ENCODE measurements around the gene PHACTR4. TPM values are rescaled to one million over a fixed set of nuclear protein-coding genes. Genes with fewer than 3 reads are reported as not detected.

The PHACTR4 gene
- total and polyA plus RNA-seq, 9 of the 15 experiments (the other 6 are each of a cell fraction or from before 2014, with no cell fraction given), result 6.4 to 43.6 (median 14.2) TPM

DNA sequence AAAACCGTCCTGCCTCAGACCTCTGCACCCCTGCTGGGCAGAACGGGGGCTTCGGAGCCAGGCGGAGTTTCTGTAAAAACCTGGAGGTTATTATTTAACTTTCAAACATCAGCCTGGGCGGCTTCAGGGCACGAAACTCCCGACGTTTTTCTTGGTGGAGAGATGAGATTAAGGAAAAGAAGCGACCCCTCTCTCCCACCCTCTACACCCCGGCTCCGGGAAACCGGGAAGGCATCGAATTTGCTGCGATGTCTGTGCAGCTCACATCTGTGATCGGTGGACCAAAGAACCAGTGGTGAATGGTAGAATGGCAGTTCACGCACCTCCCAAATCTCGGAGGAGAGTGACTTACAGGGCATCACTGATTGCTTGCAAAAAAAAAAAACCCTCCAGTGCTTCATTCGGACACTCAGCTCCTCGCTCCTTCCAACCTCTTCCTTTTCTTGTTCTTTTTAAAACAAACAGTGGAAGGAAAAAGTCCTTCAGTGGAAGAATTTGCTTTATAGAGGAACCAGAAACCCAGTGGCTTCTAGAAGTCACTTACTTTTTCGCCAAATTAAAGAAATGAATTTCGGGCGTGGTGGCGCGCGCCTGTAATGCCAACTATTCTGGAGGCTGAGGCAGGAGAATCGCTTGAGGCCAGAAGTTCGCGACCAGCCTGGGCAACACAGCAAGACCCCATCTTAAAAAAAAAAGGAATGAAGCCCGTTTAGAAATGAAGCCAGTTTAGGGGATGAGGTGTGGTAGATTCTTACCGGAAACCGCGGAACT lies 884 bp downstream of the PHACTR4 start (continued):
- TF ChIP-seq, protein P1, sequence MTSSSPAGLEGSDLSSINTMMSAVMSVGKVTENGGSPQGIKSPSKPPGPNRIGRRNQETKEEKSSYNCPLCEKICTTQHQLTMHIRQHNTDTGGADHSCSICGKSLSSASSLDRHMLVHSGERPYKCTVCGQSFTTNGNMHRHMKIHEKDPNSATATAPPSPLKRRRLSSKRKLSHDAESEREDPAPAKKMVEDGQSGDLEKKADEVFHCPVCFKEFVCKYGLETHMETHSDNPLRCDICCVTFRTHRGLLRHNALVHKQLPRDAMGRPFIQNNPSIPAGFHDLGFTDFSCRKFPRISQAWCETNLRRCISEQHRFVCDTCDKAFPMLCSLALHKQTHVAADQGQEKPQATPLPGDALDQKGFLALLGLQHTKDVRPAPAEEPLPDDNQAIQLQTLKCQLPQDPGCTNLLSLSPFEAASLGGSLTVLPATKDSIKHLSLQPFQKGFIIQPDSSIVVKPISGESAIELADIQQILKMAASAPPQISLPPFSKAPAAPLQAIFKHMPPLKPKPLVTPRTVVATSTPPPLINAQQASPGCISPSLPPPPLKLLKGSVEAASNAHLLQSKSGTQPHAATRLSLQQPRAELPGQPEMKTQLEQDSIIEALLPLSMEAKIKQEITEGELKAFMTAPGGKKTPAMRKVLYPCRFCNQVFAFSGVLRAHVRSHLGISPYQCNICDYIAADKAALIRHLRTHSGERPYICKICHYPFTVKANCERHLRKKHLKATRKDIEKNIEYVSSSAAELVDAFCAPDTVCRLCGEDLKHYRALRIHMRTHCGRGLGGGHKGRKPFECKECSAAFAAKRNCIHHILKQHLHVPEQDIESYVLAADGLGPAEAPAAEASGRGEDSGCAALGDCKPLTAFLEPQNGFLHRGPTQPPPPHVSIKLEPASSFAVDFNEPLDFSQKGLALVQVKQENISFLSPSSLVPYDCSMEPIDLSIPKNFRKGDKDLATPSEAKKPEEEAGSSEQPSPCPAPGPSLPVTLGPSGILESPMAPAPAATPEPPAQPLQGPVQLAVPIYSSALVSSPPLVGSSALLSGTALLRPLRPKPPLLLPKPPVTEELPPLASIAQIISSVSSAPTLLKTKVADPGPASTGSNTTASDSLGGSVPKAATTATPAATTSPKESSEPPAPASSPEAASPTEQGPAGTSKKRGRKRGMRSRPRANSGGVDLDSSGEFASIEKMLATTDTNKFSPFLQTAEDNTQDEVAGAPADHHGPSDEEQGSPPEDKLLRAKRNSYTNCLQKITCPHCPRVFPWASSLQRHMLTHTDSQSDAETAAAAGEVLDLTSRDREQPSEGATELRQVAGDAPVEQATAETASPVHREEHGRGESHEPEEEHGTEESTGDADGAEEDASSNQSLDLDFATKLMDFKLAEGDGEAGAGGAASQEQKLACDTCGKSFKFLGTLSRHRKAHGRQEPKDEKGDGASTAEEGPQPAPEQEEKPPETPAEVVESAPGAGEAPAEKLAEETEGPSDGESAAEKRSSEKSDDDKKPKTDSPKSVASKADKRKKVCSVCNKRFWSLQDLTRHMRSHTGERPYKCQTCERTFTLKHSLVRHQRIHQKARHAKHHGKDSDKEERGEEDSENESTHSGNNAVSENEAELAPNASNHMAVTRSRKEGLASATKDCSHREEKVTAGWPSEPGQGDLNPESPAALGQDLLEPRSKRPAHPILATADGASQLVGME (CRISPR knock-in tag; IDR thresholded peaks at IDR 0.05), result no peak
- TF ChIP-seq LEF1 (IDR thresholded peaks at IDR 0.05) (no peak), SAP30 (IDR thresholded peaks at IDR 0.05; ENCODE audit: borderline replicate concordance, insufficient read depth, low read depth, low read length, poor library complexity, severe bottlenecking) (no peak), ARHGAP35 (IDR thresholded peaks at IDR 0.05; ENCODE audit: partially characterized antibody) (no peak), SREBF1 (IDR thresholded peaks at IDR 0.05; ENCODE audit: borderline replicate concordance, low read depth, low read length) (no peak), ZNF57 (CRISPR knock-in tag; IDR thresholded peaks at IDR 0.05) (no peak), HDAC1 (IDR thresholded peaks at IDR 0.05) (peak in 1 of 2 experiments; percentile 7; a peak in 2 of 4 replicates), DMBX1 (CRISPR knock-in tag; IDR thresholded peaks at IDR 0.05; ENCODE audit: borderline replicate concordance) (no peak), DNMT1 (IDR thresholded peaks at IDR 0.05) (no peak), SMARCA5 (IDR thresholded peaks at IDR 0.05) (peak; percentile 64; the same call in 1 of the 2 replicates), NR3C1 (CRISPR knock-in tag; IDR thresholded peaks at IDR 0.05) (no peak), SUPT5H (IDR thresholded peaks at IDR 0.05) (no peak), CBX3 (IDR thresholded peaks at IDR 0.05; ENCODE audit: borderline replicate concordance in 1 of 2, low read length in 2 of 2) (peak in 1 of 2 experiments; percentile 37; a peak in 1 of 3 replicates)
- TF ChIP-seq, protein P2, sequence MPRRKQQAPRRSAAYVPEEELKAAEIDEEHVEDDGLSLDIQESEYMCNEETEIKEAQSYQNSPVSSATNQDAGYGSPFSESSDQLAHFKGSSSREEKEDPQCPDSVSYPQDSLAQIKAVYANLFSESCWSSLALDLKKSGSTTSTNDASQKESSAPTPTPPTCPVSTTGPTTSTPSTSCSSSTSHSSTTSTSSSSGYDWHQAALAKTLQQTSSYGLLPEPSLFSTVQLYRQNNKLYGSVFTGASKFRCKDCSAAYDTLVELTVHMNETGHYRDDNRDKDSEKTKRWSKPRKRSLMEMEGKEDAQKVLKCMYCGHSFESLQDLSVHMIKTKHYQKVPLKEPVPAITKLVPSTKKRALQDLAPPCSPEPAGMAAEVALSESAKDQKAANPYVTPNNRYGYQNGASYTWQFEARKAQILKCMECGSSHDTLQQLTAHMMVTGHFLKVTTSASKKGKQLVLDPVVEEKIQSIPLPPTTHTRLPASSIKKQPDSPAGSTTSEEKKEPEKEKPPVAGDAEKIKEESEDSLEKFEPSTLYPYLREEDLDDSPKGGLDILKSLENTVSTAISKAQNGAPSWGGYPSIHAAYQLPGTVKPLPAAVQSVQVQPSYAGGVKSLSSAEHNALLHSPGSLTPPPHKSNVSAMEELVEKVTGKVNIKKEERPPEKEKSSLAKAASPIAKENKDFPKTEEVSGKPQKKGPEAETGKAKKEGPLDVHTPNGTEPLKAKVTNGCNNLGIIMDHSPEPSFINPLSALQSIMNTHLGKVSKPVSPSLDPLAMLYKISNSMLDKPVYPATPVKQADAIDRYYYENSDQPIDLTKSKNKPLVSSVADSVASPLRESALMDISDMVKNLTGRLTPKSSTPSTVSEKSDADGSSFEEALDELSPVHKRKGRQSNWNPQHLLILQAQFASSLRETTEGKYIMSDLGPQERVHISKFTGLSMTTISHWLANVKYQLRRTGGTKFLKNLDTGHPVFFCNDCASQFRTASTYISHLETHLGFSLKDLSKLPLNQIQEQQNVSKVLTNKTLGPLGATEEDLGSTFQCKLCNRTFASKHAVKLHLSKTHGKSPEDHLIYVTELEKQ (CRISPR knock-in tag; IDR thresholded peaks at IDR 0.05), result no peak
- TF ChIP-seq, protein P3, sequence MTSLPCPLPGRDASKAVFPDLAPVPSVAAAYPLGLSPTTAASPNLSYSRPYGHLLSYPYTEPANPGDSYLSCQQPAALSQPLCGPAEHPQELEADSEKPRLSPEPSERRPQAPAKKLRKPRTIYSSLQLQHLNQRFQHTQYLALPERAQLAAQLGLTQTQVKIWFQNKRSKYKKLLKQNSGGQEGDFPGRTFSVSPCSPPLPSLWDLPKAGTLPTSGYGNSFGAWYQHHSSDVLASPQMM (CRISPR knock-in tag; IDR thresholded peaks at IDR 0.05), result no peak
- TF ChIP-seq, protein P4, sequence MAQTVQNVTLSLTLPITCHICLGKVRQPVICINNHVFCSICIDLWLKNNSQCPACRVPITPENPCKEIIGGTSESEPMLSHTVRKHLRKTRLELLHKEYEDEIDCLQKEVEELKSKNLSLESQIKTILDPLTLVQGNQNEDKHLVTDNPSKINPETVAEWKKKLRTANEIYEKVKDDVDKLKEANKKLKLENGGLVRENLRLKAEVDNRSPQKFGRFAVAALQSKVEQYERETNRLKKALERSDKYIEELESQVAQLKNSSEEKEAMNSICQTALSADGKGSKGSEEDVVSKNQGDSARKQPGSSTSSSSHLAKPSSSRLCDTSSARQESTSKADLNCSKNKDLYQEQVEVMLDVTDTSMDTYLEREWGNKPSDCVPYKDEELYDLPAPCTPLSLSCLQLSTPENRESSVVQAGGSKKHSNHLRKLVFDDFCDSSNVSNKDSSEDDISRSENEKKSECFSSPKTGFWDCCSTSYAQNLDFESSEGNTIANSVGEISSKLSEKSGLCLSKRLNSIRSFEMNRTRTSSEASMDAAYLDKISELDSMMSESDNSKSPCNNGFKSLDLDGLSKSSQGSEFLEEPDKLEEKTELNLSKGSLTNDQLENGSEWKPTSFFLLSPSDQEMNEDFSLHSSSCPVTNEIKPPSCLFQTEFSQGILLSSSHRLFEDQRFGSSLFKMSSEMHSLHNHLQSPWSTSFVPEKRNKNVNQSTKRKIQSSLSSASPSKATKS (CRISPR knock-in tag; IDR thresholded peaks at IDR 0.05), result no peak

Measured in K562 (cell line).